H9 (cell line): ENCODE data around the gene GABRE. TPM values are rescaled to one million over a fixed set of nuclear protein-coding genes. Genes with fewer than 3 reads are reported as not detected.

Experiments
- DNase-seq: peaks from one replicate; pipeline ENCODE4 v3.0.0-alpha.2; 2017
- H2AFZ ChIP-seq: one replicate; pipeline ENCODE4 v1.6.1; 2013; ENCODE audit warnings: mild to moderate bottlenecking, low read length, control low read depth, moderate library complexity
- H2AK5ac ChIP-seq: 2 replicates; pipeline ENCODE4 v1.6.1; 2013; ENCODE audit warnings: low read length, control low read depth, mixed read lengths; ENCODE audit not compliant: insufficient read length
- H2BK120ac ChIP-seq: one replicate; pipeline ENCODE4 v1.6.1; 2013; ENCODE audit warnings: low read depth, mild to moderate bottlenecking, low read length, control low read depth, inconsistent platforms; ENCODE audit not compliant: poor library complexity, severe bottlenecking
- H2BK12ac ChIP-seq: 2 replicates; pipeline ENCODE4 v1.6.1; 2013; ENCODE audit warnings: low read length, control low read depth, mixed read lengths, low read depth; ENCODE audit not compliant: insufficient read length
- H2BK15ac ChIP-seq: 2 replicates; pipeline ENCODE4 v1.6.1; 2013; ENCODE audit warnings: low read depth, low read length, control low read depth
- H2BK20ac ChIP-seq: one replicate; pipeline ENCODE4 v1.6.1; 2013; ENCODE audit warnings: low read depth, mild to moderate bottlenecking, low read length, control low read depth, inconsistent platforms; ENCODE audit not compliant: poor library complexity, severe bottlenecking
- H2BK5ac ChIP-seq: 2 replicates; pipeline ENCODE4 v1.6.1; 2013; ENCODE audit warnings: low read length, control low read depth, mixed read lengths; ENCODE audit not compliant: insufficient read length
- H3K14ac ChIP-seq: 2 replicates; pipeline ENCODE4 v1.6.1; 2013; ENCODE audit warnings: low read length, control low read depth; ENCODE audit not compliant: insufficient read depth
- H3K18ac ChIP-seq: 2 replicates; pipeline ENCODE4 v1.6.1; 2013; ENCODE audit warnings: low read depth, mild to moderate bottlenecking, mixed read lengths, low read length, control low read depth; ENCODE audit not compliant: insufficient read length
- H3K23ac ChIP-seq: 2 replicates; pipeline ENCODE4 v1.6.1; 2013; ENCODE audit warnings: low read length, control low read depth, mixed read lengths, low read depth; ENCODE audit not compliant: insufficient read length
- H3K23me2 ChIP-seq: 2 replicates; pipeline ENCODE4 v1.6.1; 2013; ENCODE audit warnings: low read depth, mild to moderate bottlenecking, mixed read lengths, low read length, control low read depth; ENCODE audit not compliant: insufficient read length, poor library complexity, severe bottlenecking
- H3K27ac ChIP-seq: 2 replicates; pipeline ENCODE4 v1.5.1; 2013; ENCODE audit warnings: low read length, control low read depth, mixed read lengths, low read depth; ENCODE audit not compliant: insufficient read length
- H3K27me3 ChIP-seq: 2 replicates; pipeline ENCODE4 v1.6.1; 2013; ENCODE audit warnings: low read length, control low read depth, inconsistent platforms; ENCODE audit not compliant: insufficient read depth
- H3K4ac ChIP-seq: 2 replicates; pipeline ENCODE4 v1.6.1; 2013; ENCODE audit warnings: low read depth, mild to moderate bottlenecking, control low read depth, inconsistent platforms, low read length, moderate library complexity
- H3K4me1 ChIP-seq: 2 replicates; pipeline ENCODE4 v1.6.1; 2013; ENCODE audit warnings: low read length, control low read depth, inconsistent platforms; ENCODE audit not compliant: insufficient read depth
- H3K4me2 ChIP-seq: 2 replicates; pipeline ENCODE4 v1.6.1; 2013; ENCODE audit warnings: low read length, control low read depth, mixed read lengths; ENCODE audit not compliant: insufficient read length, insufficient read depth
- H3K56ac ChIP-seq: 2 replicates; pipeline ENCODE4 v1.6.1; 2013; ENCODE audit warnings: low read depth, mild to moderate bottlenecking, mixed read lengths, low read length, control low read depth; ENCODE audit not compliant: insufficient read length
- H3K79me1 ChIP-seq: 2 replicates; pipeline ENCODE4 v1.6.1; 2013; ENCODE audit warnings: low read depth, mild to moderate bottlenecking, moderate library complexity, low read length, control low read depth, inconsistent platforms; ENCODE audit not compliant: insufficient read depth, poor library complexity, severe bottlenecking
- H3K79me2 ChIP-seq: 2 replicates; pipeline ENCODE4 v1.6.1; 2013; ENCODE audit warnings: low read length, control low read depth, inconsistent platforms; ENCODE audit not compliant: insufficient read depth
- H3K9ac ChIP-seq: 2 replicates; pipeline ENCODE4 v1.6.1; 2013; ENCODE audit warnings: low read length, control low read depth, mixed read lengths; ENCODE audit not compliant: insufficient read length; ENCODE audit errors: extremely low read depth
- H3K9me3 ChIP-seq: one replicate; pipeline ENCODE4 v1.6.1; 2013; ENCODE audit warnings: low read depth, low read length, inconsistent platforms; ENCODE audit not compliant: control insufficient read depth
- H3T11ph ChIP-seq: one replicate; pipeline ENCODE4 v1.6.1; 2013; ENCODE audit warnings: mild to moderate bottlenecking, low read length, control low read depth, inconsistent platforms
- H4K20me1 ChIP-seq: one replicate; pipeline ENCODE4 v1.6.1; 2013; ENCODE audit not compliant: control insufficient read depth, insufficient read length, insufficient read depth
- H4K5ac ChIP-seq: 2 replicates; pipeline ENCODE4 v1.6.1; 2013; ENCODE audit warnings: low read depth, mild to moderate bottlenecking, mixed read lengths, low read length, control low read depth; ENCODE audit not compliant: insufficient read length
- H4K8ac ChIP-seq: replicated peaks from 2 replicates; pipeline ENCODE4 v1.6.1; 2013; ENCODE audit warnings: low read length, control low read depth, mixed read lengths, low read depth; ENCODE audit not compliant: insufficient read length
- H4K91ac ChIP-seq: 2 replicates; pipeline ENCODE4 v1.6.1; 2013; ENCODE audit warnings: low read depth, mild to moderate bottlenecking, moderate library complexity, mixed read lengths, low read length, control low read depth; ENCODE audit not compliant: insufficient read length
- H3K27ac Mint-ChIP-seq, 3 experiments: 2 replicates in 2 of 3; 3 replicates in 1 of 3; pipeline ENCODE4 v1.8.0; 2020 to 2021; ENCODE audit warnings: mixed read lengths in 3 of 3, mild to moderate bottlenecking in 1 of 3, moderate library complexity in 1 of 3
- H3K27me3 Mint-ChIP-seq: 2 replicates; pipeline ENCODE4 v1.8.0; 2021; ENCODE audit warnings: low read depth, mild to moderate bottlenecking, moderate library complexity, mixed read lengths
- H3K36me3 Mint-ChIP-seq, 3 experiments: 2 replicates in 2 of 3; 3 replicates in 1 of 3; pipeline ENCODE4 v1.8.0; 2020 to 2021; ENCODE audit warnings: low read depth in 3 of 3, mixed read lengths in 3 of 3; ENCODE audit not compliant: insufficient read depth in 1 of 3
- H3K4me1 Mint-ChIP-seq, 2 experiments: 2 replicates each; pipeline ENCODE4 v1.8.0; 2020; ENCODE audit warnings: mixed read lengths in 2 of 2
- H3K4me3 Mint-ChIP-seq, 2 experiments: 2 replicates in 1 of 2; 3 replicates in 1 of 2; pipeline ENCODE4 v1.8.0; 2020 to 2021; ENCODE audit warnings: mild to moderate bottlenecking in 2 of 2, mixed read lengths in 2 of 2, moderate library complexity in 1 of 2
- H3K9me3 Mint-ChIP-seq, 2 experiments: 2 replicates in 1 of 2; 3 replicates in 1 of 2; pipeline ENCODE4 v1.8.0; 2020; ENCODE audit warnings: mild to moderate bottlenecking in 2 of 2, mixed read lengths in 2 of 2, moderate library complexity in 1 of 2
- CTCF ChIP-seq: fragments of 200-600 bp; sonication (generic); conservative IDR thresholded peaks from 3 replicates; pipeline ENCODE4 v1.8.0; 2021; ENCODE audit warnings: antibody characterized with exemption, mild to moderate bottlenecking
- WGBS: extraction: QIAGEN DNeasy Blood & Tissue Kit; methylation state at CpG from one replicate; pipeline ENCODE4 v1.1.7; 2013; ENCODE audit warnings: missing lambda C conversion rate, low lambda C conversion rate, mixed read lengths; ENCODE audit not compliant: insufficient read length; ENCODE audit errors: extremely low coverage; 5-methylcytosine and 5-hydroxymethylcytosine counted together
- total RNA-seq: library from RNA; stranded (reverse); gene quantifications from 2 replicates; pipeline ENCODE4 v1.2.1, GENCODE V29; 2021

Gene GABRE
- total RNA-seq, 1 experiment from 2014 or later, result 1.8 TPM

DNA sequence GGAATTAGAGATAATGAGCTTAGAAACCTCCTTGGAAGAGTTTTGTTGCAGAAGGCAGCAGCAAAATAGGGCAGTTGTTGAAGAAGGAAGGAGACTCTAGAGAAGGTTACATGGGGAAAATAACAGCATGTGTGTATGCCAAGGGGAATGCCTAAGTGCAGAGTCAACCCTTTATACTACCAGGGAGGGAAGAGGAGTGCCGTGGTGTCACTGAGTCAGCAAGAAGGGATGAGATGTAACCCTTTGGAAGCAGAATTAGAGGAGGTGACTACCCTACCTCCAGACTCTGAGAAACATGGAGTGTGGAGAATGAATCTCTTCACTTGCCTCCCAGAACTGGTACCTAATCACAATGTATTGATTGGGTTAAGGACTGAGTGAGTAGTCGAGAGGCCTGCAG, 6.7 kb upstream of the GABRE start:
- Histone ChIP-seq H2AK5ac (no peak overlapping the region), H2BK20ac (no peak overlapping the region), H2BK5ac (no peak overlapping the region), H3K9me3 (peaks cover 50% of the 10 kb centered on the region), H4K8ac (no peak overlapping the region), H3K4me1 (no peaks in the 10 kb centered on the region), H4K20me1 (no peaks in the 10 kb centered on the region), H3K23me2 (no peaks in the 10 kb centered on the region), H3K27me3 (no peaks in the 10 kb centered on the region), H3K23ac (no peak overlapping the region), H2BK12ac (no peak overlapping the region), H3K79me1 (no peaks in the 10 kb centered on the region), H2AFZ (no peak overlapping the region), H3K4me2 (no peak overlapping the region), H3K18ac (no peak overlapping the region), H2BK15ac (no peak overlapping the region), H2BK120ac (no peak overlapping the region), H3K27ac (no peak overlapping the region), H3K4ac (no peak overlapping the region), H3K56ac (no peak overlapping the region), H3K14ac (no peak overlapping the region), H3K79me2 (no peaks in the 10 kb centered on the region), H4K91ac (no peak overlapping the region), H3K9ac (no peak overlapping the region), H4K5ac (no peak overlapping the region), H3T11ph (no peak overlapping the region)
- no CpG with 5 or more reads among the region's 2 CpGs for WGBS
- Mint-ChIP-seq H3K27me3 (peaks cover 11% of the 10 kb centered on the region), H3K9me3 (peaks cover 32 to 46% of the 10 kb centered on the region in 2 experiments), H3K4me3 (no peak overlapping the region), H3K36me3 (no peaks in the 10 kb centered on the region; a peak in 2 of 7 replicates), H3K4me1 (no peaks in the 10 kb centered on the region), H3K27ac (no peak overlapping the region)
- TF ChIP-seq CTCF, result no peak
- DNase-seq, result no peak
